ENCODE data around the gene ATP7B. TPM values are rescaled to one million over a fixed set of nuclear protein-coding genes. Genes with fewer than 3 reads are reported as not detected.

ATP7B gene
- total RNA-seq, 2 experiments from 2014 or later = 0.85 to 1.2 TPM

- POLR2A ChIA-PET = no interaction called here
- Mint-ChIP-seq H3K4me3 (no peak overlapping the region), H3K27ac (no peak overlapping the region), H3K9me3 (no peaks in the 10 kb centered on the region), H3K27me3 (peaks cover 8% of the 10 kb centered on the region), H3K4me1 (ENCODE audit: low read depth) (peaks cover 4% of the 10 kb centered on the region), H3K36me3 (ENCODE audit: low read depth) (no peaks in the 10 kb centered on the region)
- CTCF ChIA-PET = no interaction called here
- H3K27ac ChIP-seq (ENCODE audit: low read depth in 1 of 2, low read length in 2 of 2) = no peak overlapping the region
- no peak overlapping the region for H3K4me3 ChIP-seq (ENCODE audit: low read length)
- H3K9me3 ChIP-seq (ENCODE audit: control insufficient read depth in 1 of 2, insufficient read depth in 1 of 2, low read length in 2 of 2) = no peaks in the 10 kb centered on the region
- DNase-seq = no peak
- H3K27me3 ChIP-seq (ENCODE audit: control insufficient read depth in 1 of 2, insufficient read depth in 2 of 2, low read length in 2 of 2) = peaks cover 0 to 4% of the 10 kb centered on the region in 2 experiments
- ATAC-seq (ENCODE audit: poor library complexity) = no peak
- TF ChIP-seq CTCF (IDR thresholded peaks at IDR 0.05) = no peak
- H3K36me3 ChIP-seq (ENCODE audit: insufficient read depth, low read length) = no peaks in the 10 kb centered on the region
- no peaks in the 10 kb centered on the region for H3K4me1 ChIP-seq (ENCODE audit: insufficient read depth, low read length)
- intact Hi-C loops (cut with DNase I, micrococcal nuclease) = no loop called here
Observed at GRCh38 chr13:51997186-51997585, 14.1 kb downstream of the ATP7B start.

- CTCF ChIA-PET = no interaction called here
- POLR2A ChIA-PET = no interaction called here
Observed at GRCh38 chr13:51996641-51997040, 14.6 kb downstream of the ATP7B start.

GRCh38 chr13:51995677-51996551, 15.3 kb downstream of the ATP7B start:
- Histone ChIP-seq H3K4me1 (ENCODE audit: insufficient read depth, low read length) (no peaks in the 10 kb centered on the region), H3K27me3 (ENCODE audit: control insufficient read depth in 1 of 2, insufficient read depth in 2 of 2, low read length in 2 of 2) (peaks cover 0 to 4% of the 10 kb centered on the region in 2 experiments), H3K9me3 (ENCODE audit: control insufficient read depth in 1 of 2, insufficient read depth in 1 of 2, low read length in 2 of 2) (no peaks in the 10 kb centered on the region), H3K27ac (ENCODE audit: low read depth in 1 of 2, low read length in 2 of 2) (no peak overlapping the region), H3K4me3 (ENCODE audit: low read length) (no peak overlapping the region), H3K36me3 (ENCODE audit: insufficient read depth, low read length) (no peaks in the 10 kb centered on the region)
- no peak for ATAC-seq (ENCODE audit: poor library complexity)
- Mint-ChIP-seq H3K4me3 (no peak overlapping the region), H3K9me3 (no peaks in the 10 kb centered on the region), H3K4me1 (ENCODE audit: low read depth) (no peaks in the 10 kb centered on the region), H3K27ac (no peak overlapping the region), H3K36me3 (ENCODE audit: low read depth) (no peaks in the 10 kb centered on the region), H3K27me3 (peaks cover 4% of the 10 kb centered on the region)
- TF ChIP-seq CTCF (IDR thresholded peaks at IDR 0.05) = no peak
- POLR2A ChIA-PET = no interaction called here
- no peak for DNase-seq
- intact Hi-C loops (cut with DNase I, micrococcal nuclease) = no loop called here
- CTCF ChIA-PET = no interaction called here

More at GRCh38 chr13:51996641-51997040, 14.6 kb downstream of the ATP7B start:
- H3K27me3 Mint-ChIP-seq = peaks cover 8% of the 10 kb centered on the region
- H3K27me3 ChIP-seq (ENCODE audit: control insufficient read depth in 1 of 2, insufficient read depth in 2 of 2, low read length in 2 of 2) = peaks cover 0 to 4% of the 10 kb centered on the region in 2 experiments
- no peak overlapping the region for H3K4me3 ChIP-seq (ENCODE audit: low read length)
- DNase-seq (no peak), ATAC-seq (ENCODE audit: poor library complexity) (no peak)
- H3K9me3 Mint-ChIP-seq = no peaks in the 10 kb centered on the region
- H3K4me1 ChIP-seq (ENCODE audit: insufficient read depth, low read length) = no peaks in the 10 kb centered on the region
- no peak overlapping the region for H3K4me3 Mint-ChIP-seq
- intact Hi-C loops (cut with DNase I, micrococcal nuclease) = no loop called here
- no peaks in the 10 kb centered on the region for H3K36me3 Mint-ChIP-seq (ENCODE audit: low read depth)
- no peaks in the 10 kb centered on the region for H3K9me3 ChIP-seq (ENCODE audit: control insufficient read depth in 1 of 2, insufficient read depth in 1 of 2, low read length in 2 of 2)
- no peaks in the 10 kb centered on the region for H3K36me3 ChIP-seq (ENCODE audit: insufficient read depth, low read length)
- H3K27ac ChIP-seq (ENCODE audit: low read depth in 1 of 2, low read length in 2 of 2) = no peak overlapping the region
- H3K4me1 Mint-ChIP-seq (ENCODE audit: low read depth) = peaks cover 4% of the 10 kb centered on the region
- no peak for TF ChIP-seq CTCF (IDR thresholded peaks at IDR 0.05)
- no peak overlapping the region for H3K27ac Mint-ChIP-seq

Measured in CD4-positive, alpha-beta T cell (primary cell).